A673 (cell line): ENCODE measurements around the gene PIGX. TPM values are rescaled to one million over a fixed set of nuclear protein-coding genes. Genes with fewer than 3 reads are reported as not detected.

Source experiments
- Bru-seq: library from RNA; stranded (reverse); fragments of 400-500 nt; gene quantifications from one replicate; lab custom pipeline; 2021; lab: Mats Ljungman, UMichigan
- BruChase-seq, 2 experiments: library from RNA; stranded (reverse); fragments of 400-500 nt; gene quantifications; one replicate each; lab custom pipeline; 2021; lab: Mats Ljungman, UMichigan
- BruUV-seq: library from RNA; stranded (reverse); fragments of 400-500 nt; replicated peaks from 2 replicates; lab custom pipeline; 2021; lab: Mats Ljungman, UMichigan
- CTCF ChIA-PET: fragments of 300-600 bp; sonication (Branson Sonifier 250); formaldehyde crosslinking; loops from one replicate; lab custom pipeline; 2022; ENCODE audit warnings: antibody characterized with exemption; lab: Charles Lee
- POLR2A ChIA-PET: fragments of 300-600 bp; sonication (Branson Sonifier 250); formaldehyde crosslinking; loops from one replicate; lab custom pipeline; 2022; ENCODE audit warnings: antibody characterized with exemption; ENCODE audit not compliant: low non-redundant PET; lab: Charles Lee
- DNase-seq: peaks from one replicate; pipeline ENCODE4 v3.0.0-alpha.2; 2015; ENCODE audit warnings: low spot score
- H3K27ac ChIP-seq: fragments of 200-600 bp; sonication (generic); 2 replicates; pipeline ENCODE4 v1.5.1; 2016; ENCODE audit warnings: mixed run types, low read depth, mild to moderate bottlenecking, mixed read lengths, antibody characterized with exemption, low read length; ENCODE audit not compliant: poor library complexity, severe bottlenecking
- H3K27me3 ChIP-seq: fragments of 200-600 bp; sonication (generic); replicated peaks from 2 replicates; pipeline ENCODE4 v1.6.1; 2017; ENCODE audit warnings: mixed run types, low read depth, mild to moderate bottlenecking, mixed read lengths, antibody characterized with exemption, low read length; ENCODE audit not compliant: insufficient read depth, poor library complexity
- H3K36me3 ChIP-seq: fragments of 200-600 bp; sonication (generic); 2 replicates; pipeline ENCODE4 v1.6.1; 2016; ENCODE audit warnings: mixed run types, mild to moderate bottlenecking, mixed read lengths, antibody characterized with exemption, low read length; ENCODE audit not compliant: insufficient read depth, poor library complexity, severe bottlenecking
- H3K4me1 ChIP-seq: fragments of 200-600 bp; sonication (generic); 2 replicates; pipeline ENCODE4 v1.6.1; 2017; ENCODE audit warnings: mixed run types, mild to moderate bottlenecking, mixed read lengths, antibody characterized with exemption, low read length; ENCODE audit not compliant: insufficient read depth, poor library complexity, severe bottlenecking
- H3K4me3 ChIP-seq: fragments of 200-600 bp; sonication (generic); 2 replicates; pipeline ENCODE4 v1.5.1; 2016; ENCODE audit warnings: low read depth, mixed run types, mild to moderate bottlenecking, mixed read lengths, low read length; ENCODE audit not compliant: poor library complexity, severe bottlenecking
- H3K9me3 ChIP-seq: fragments of 200-600 bp; sonication (generic); 2 replicates; pipeline ENCODE4 v1.6.1; 2016; ENCODE audit warnings: mixed run types, low read depth, mild to moderate bottlenecking, mixed read lengths, antibody characterized with exemption, low read length; ENCODE audit not compliant: poor library complexity, severe bottlenecking
- EZH2 ChIP-seq: fragments of 200-600 bp; sonication (generic); IDR thresholded peaks from 2 replicates; pipeline ENCODE4 v1.6.1; 2017; ENCODE audit warnings: borderline replicate concordance, low read depth, mild to moderate bottlenecking, mixed read lengths, antibody characterized with exemption, low read length; ENCODE audit not compliant: poor library complexity, severe bottlenecking
- intact Hi-C: fragments of 100-400 bp; cut with micrococcal nuclease; formaldehyde crosslinking; loops from one replicate; pipeline ENCODE4 v1.10.0; 2022; ENCODE audit not compliant: unreplicated experiment
- long read RNA-seq: library from polyadenylated mRNA; stranded (forward); transcript quantifications from one replicate; pipeline ENCODE4 v2.0.0, GENCODE V29; 2022
- total RNA-seq: library from RNA; stranded (reverse); gene quantifications from 2 replicates; pipeline ENCODE4 v1.2.3, GENCODE V29; 2021
- TF ChIP-seq, protein P1 (sequence below): fragments of 300-800, 200-600 bp; sonication (generic); conservative IDR thresholded peaks from 2 replicates; pipeline ENCODE4 v1.5.1; 2017; ENCODE audit warnings: low read depth, mild to moderate bottlenecking, antibody characterized with exemption, low read length, moderate library complexity, mixed read lengths

The PIGX gene
- total RNA-seq (59.0 and 59.1 TPM in 2 replicates), Bru-seq, nascent RNA (percentile 80 among the genes with signal in this experiment), BruChase-seq, experiment 1, labeled RNA remaining after a 2-hour chase (percentile 75 among the genes with signal in this experiment), BruChase-seq, experiment 2, labeled RNA remaining after a 6-hour chase (percentile 85 among the genes with signal in this experiment)
- long read RNA-seq, transcript PIGX-204 (4 exons, 677 nt) = minor isoform, 6 of 143 reads
- long read RNA-seq, transcript PIGX-202 (6 exons, 3,057 nt) = major isoform, 99 of 143 reads
- long read RNA-seq, partial matches to known transcripts = 5 of 143 reads
- long read RNA-seq, other reads (novel, unspliced or antisense) = 29 of 143 reads

DNA sequence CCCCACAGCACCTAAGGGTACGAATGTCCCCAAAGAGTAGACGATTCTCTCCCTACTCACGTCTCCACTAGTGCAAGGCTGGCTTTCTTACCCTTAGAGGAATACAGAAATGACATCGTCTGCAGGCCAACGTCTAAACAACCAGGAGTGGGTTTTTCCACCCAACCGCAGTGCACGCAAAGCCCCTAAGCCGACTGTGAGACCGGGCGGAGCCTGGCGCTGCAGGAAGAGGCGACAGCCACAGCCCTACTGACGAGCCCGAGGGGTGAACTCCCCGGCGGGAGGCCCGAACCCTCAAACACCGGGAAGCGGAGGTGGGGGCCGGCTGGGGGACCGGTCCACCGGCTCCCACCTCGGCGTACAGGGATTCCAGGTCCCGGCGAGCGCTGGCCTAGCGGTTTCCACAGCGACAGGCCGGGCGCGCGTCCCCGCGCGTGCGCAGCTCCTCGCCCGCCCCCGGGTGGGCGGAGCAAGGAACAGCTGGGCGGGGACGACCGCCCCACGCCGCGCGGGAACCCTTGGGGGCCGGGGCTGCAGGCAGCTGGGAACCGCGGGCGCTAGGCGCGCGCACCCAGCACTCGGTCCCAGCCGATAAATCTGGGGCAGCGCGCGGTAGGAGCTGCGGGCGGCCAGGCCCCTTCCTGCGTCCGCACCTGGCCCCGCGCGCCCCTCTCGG is at the start of gene PIGX, which contains the start of gene CEP19:
TSS of gene PIGX (plus strand) at position 540 of the 676 bp plus-strand sequence.
TSS of gene CEP19 (minus strand) at position 413 of the 676 bp plus-strand sequence. CDS start 3,593 bp downstream, outside the sequence.
- H3K4me3 ChIP-seq = peak within 1 kb of the TSS; percentile 71
- peak within 1 kb of the TSS; percentile 80 for H3K27ac ChIP-seq
- ChIA-PET POLR2A (no interaction called here), CTCF (no interaction called here)
- H3K9me3 ChIP-seq = no peaks in the 10 kb centered on the region
- DNase-seq = peak; percentile 92
- TF ChIP-seq EZH2 = no peak
- TF ChIP-seq, protein P1, sequence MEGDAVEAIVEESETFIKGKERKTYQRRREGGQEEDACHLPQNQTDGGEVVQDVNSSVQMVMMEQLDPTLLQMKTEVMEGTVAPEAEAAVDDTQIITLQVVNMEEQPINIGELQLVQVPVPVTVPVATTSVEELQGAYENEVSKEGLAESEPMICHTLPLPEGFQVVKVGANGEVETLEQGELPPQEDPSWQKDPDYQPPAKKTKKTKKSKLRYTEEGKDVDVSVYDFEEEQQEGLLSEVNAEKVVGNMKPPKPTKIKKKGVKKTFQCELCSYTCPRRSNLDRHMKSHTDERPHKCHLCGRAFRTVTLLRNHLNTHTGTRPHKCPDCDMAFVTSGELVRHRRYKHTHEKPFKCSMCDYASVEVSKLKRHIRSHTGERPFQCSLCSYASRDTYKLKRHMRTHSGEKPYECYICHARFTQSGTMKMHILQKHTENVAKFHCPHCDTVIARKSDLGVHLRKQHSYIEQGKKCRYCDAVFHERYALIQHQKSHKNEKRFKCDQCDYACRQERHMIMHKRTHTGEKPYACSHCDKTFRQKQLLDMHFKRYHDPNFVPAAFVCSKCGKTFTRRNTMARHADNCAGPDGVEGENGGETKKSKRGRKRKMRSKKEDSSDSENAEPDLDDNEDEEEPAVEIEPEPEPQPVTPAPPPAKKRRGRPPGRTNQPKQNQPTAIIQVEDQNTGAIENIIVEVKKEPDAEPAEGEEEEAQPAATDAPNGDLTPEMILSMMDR = no peak
- H3K36me3 ChIP-seq = no peaks in the 10 kb centered on the region
- TSS peak; percentile 44 for BruUV-seq
- intact Hi-C loops = loop anchor here (10.0 kb wide), 1 partner anchor 233 kb away; the partner anchor contains the start of gene NCBP2
- H3K4me1 ChIP-seq = peaks cover 25% of the 10 kb centered on the region
- no peaks in the 10 kb centered on the region for H3K27me3 ChIP-seq

DNA sequence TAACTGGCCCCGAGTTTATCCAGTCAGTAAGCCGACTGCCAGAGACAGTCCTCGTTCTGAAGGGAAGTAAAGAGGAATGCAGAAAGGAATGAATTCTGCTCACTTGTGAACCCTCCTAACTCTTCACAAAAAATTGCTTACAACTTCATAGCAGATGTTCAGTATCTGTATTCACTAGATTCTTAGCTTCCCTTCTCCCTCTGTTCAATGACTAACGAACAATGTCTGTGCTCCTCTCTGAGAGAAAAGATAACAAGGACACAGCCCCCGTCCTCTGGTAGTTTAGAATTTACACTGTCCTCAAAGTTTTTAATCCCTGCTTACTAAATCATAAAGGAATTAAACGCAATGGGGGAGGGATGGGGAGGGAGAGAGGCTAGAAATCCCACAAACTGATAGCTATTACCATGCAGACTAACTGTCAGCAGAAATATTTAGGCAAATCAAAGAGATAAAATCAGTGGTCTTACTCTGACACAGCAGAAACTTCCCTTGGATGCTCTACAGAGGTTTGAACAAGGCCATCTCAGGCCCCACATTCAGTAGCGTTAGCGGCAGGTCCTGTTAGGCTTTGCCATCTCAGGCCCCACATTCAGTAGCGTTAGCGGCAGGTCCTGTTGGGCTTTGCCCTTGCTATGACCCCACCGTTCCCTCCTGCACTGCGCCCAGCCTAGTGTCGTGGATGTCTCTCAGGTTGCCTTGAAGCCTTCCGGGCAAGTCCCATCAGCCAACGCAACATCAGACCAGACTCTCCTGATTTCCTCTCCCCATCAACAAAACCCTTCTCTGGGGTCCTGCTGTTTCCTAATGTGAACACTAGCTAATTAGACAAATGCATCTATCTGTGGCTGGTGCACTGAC is 49.2 kb upstream of the PIGX start:
- ChIA-PET CTCF (no interaction called here), POLR2A (interaction anchor here (0.7 kb wide), 1 partner anchor 11 kb away, joined by 3 read pairs; no protein-coding TSS in a partner anchor)
- no TSS peak for BruUV-seq
- Histone ChIP-seq H3K36me3 (no peaks in the 10 kb centered on the region), H3K9me3 (no peaks in the 10 kb centered on the region), H3K27ac (no peak overlapping the region), H3K4me1 (peaks cover 17% of the 10 kb centered on the region), H3K27me3 (no peaks in the 10 kb centered on the region), H3K4me3 (no peak overlapping the region)
- no peak for DNase-seq
- TF ChIP-seq, protein P1 = no peak
- TF ChIP-seq EZH2 = no peak
- intact Hi-C loops = no loop called here
